ENCODE data around the gene ARVCF. TPM values are rescaled to one million over a fixed set of nuclear protein-coding genes. Genes with fewer than 3 reads are reported as not detected.

The ARVCF gene
- total and polyA plus RNA-seq, 2 of the 8 experiments (the other 6 are each of a cell fraction or from before 2014, with no cell fraction given), result 31.0 to 43.2 TPM

- Histone ChIP-seq H4K91ac (replicated peaks; ENCODE audit: insufficient read length, low read length) (no peak overlapping the region), H2BK15ac (ENCODE audit: low read length) (no peak overlapping the region), H4K20me1 (replicated peaks in 1 of 2; ENCODE audit: control insufficient read depth in 1 of 2, insufficient read depth in 2 of 2, low read length in 2 of 2) (peaks cover 0 to 10% of the 10 kb centered on the region in 2 experiments), H3K4ac (replicated peaks; ENCODE audit: insufficient read length, low read depth, low read length) (no peak overlapping the region), H3K14ac (ENCODE audit: insufficient read length) (no peak overlapping the region), H3K4me3 (ENCODE audit: extremely low read depth in 1 of 4, insufficient read depth in 2 of 4, low read depth in 3 of 4, low read length in 4 of 4) (no peak overlapping the region), H3K23ac (ENCODE audit: insufficient read length) (no peak overlapping the region), H3K56ac (replicated peaks; ENCODE audit: insufficient read length, low read depth, low read length) (no peak overlapping the region), H3K27me3 (replicated peaks in 1 of 4; ENCODE audit: control insufficient read depth in 3 of 4, extremely low read depth in 1 of 4, insufficient read depth in 3 of 4, low read length in 3 of 4) (no peaks in the 10 kb centered on the region), H4K5ac (ENCODE audit: insufficient read length, low read depth, low read length) (no peak overlapping the region), H2BK120ac (replicated peaks; ENCODE audit: low read depth, low read length) (no peak overlapping the region), H3K9me3 (ENCODE audit: insufficient read depth in 2 of 2, low read depth in 1 of 2, low read length in 1 of 2) (no peaks in the 10 kb centered on the region), H3K4me1 (replicated peaks in 1 of 4; ENCODE audit: control insufficient read depth in 3 of 4, insufficient read depth in 4 of 4, low read length in 3 of 4) (no peaks in the 10 kb centered on the region; a peak in 1 of 7 replicates), H2BK5ac (ENCODE audit: low read depth, low read length) (no peak overlapping the region), H3K18ac (ENCODE audit: extremely low read depth, low read length) (no peak overlapping the region), H3K4me2 (ENCODE audit: insufficient read depth in 1 of 2, low read depth in 2 of 2, low read length in 2 of 2) (no peak overlapping the region), H3K79me2 (ENCODE audit: control insufficient read depth in 1 of 2, insufficient read depth in 2 of 2, low read length in 2 of 2) (no peaks in the 10 kb centered on the region), H3K27ac (ENCODE audit: low read depth, low read length) (no peak overlapping the region), H2BK20ac (ENCODE audit: low read length) (no peak overlapping the region), H2AFZ (ENCODE audit: low read length) (no peak overlapping the region), H3K36me3 (ENCODE audit: control insufficient read depth in 2 of 4, insufficient read depth in 4 of 4, low read length in 3 of 4) (no peaks in the 10 kb centered on the region), H2BK12ac (ENCODE audit: low read depth, low read length) (no peak overlapping the region), H2AK5ac (ENCODE audit: low read depth, low read length) (no peak overlapping the region), H3K23me2 (ENCODE audit: low read depth, low read length) (no peaks in the 10 kb centered on the region), H3K79me1 (ENCODE audit: low read depth, low read length) (no peaks in the 10 kb centered on the region), H4K8ac (ENCODE audit: extremely low read depth, insufficient read depth, low read length) (peak overlapping the region; percentile 11; the same call in 1 of the 2 replicates), H3K9ac (replicated peaks in 1 of 4; ENCODE audit: extremely low read depth in 1 of 4, low read depth in 3 of 4, low read length in 3 of 4) (no peak overlapping the region)
- no peak for FAIRE-seq
- POLR2A ChIA-PET (ENCODE audit: partially characterized antibody), result interaction anchor here (1.2 kb wide), 1 partner anchor 71 kb away, joined by 3 read pairs; no protein-coding TSS in a partner anchor
- CTCF ChIA-PET (ENCODE audit: partially characterized antibody), result interaction anchor here (1.6 to 1.9 kb wide), 2 partner anchors 21 to 23 kb away, joined by 6 to 8 read pairs; no protein-coding TSS in a partner anchor
- no peak for DNase-seq (ENCODE audit: low read depth in 1 of 2, low spot score in 2 of 2)
- WGBS, 2 experiments (ENCODE audit: extremely low coverage in 1 of 2, insufficient coverage in 1 of 2, insufficient read length in 1 of 2, insufficient replicate concordance in 2 of 2, low coverage in 1 of 2, low lambda C conversion rate in 2 of 2, missing lambda C conversion rate in 1 of 2), result 93% methylated on average over 10 of the region's 10 CpGs; no CpG with 5 or more reads in 1 of the 2 experiments
These were observed 19.5 kb upstream of the ARVCF start for GRCh38 chr22:20036084-20036482.
